Neural cell (in vitro differentiated cells): ENCODE measurements around the gene DNAJC11. TPM values are rescaled to one million over a fixed set of nuclear protein-coding genes. Genes with fewer than 3 reads are reported as not detected.

Experiments
- H2AFZ ChIP-seq: fragments of 200-600, 300-800 bp; sonication (generic), shearing (Covaris generic); 2 replicates; pipeline ENCODE4 v1.6.0; 2014; ENCODE audit warnings: low read depth, mild to moderate bottlenecking, antibody characterized with exemption, low read length, moderate library complexity
- H3F3A ChIP-seq: fragments of 200-600 bp; shearing (Covaris generic); 2 replicates; pipeline ENCODE4 v1.6.1; 2016; ENCODE audit warnings: mild to moderate bottlenecking, moderate library complexity, mixed read lengths, antibody characterized with exemption, low read length; ENCODE audit not compliant: insufficient read depth, poor library complexity, severe bottlenecking
- H3K27ac ChIP-seq: fragments of 200-600, 300-800 bp; sonication (generic), shearing (Covaris generic); 2 replicates; pipeline ENCODE4 v1.5.1; 2014; ENCODE audit warnings: mild to moderate bottlenecking, low read length, moderate library complexity
- H3K27me3 ChIP-seq: fragments of 300-800, 200-600 bp; sonication (generic), shearing (Covaris generic); 2 replicates; pipeline ENCODE4 v1.6.0; 2014; ENCODE audit warnings: mild to moderate bottlenecking, low read depth, low read length, moderate library complexity; ENCODE audit not compliant: insufficient read depth
- H3K36me3 ChIP-seq: fragments of 300-800, 200-600 bp; sonication (generic), shearing (Covaris generic); 2 replicates; pipeline ENCODE4 v1.5.1; 2014; ENCODE audit warnings: mild to moderate bottlenecking, antibody characterized with exemption, low read length, moderate library complexity; ENCODE audit not compliant: insufficient read depth
- H3K4me2 ChIP-seq: fragments of 300-800, 200-600 bp; sonication (generic), shearing (Covaris generic); 2 replicates; pipeline ENCODE4 v1.6.0; 2014; ENCODE audit warnings: mild to moderate bottlenecking, low read length
- H3K4me3 ChIP-seq: fragments of 300-800, 200-600 bp; sonication (generic), shearing (Covaris generic); 2 replicates; pipeline ENCODE4 v1.5.1; 2014; ENCODE audit warnings: mild to moderate bottlenecking, low read length, moderate library complexity
- H3K79me2 ChIP-seq: fragments of 200-600 bp; shearing (Covaris generic); replicated peaks from 2 replicates; pipeline ENCODE4 v1.6.0; 2014; ENCODE audit warnings: mild to moderate bottlenecking, low read length, moderate library complexity; ENCODE audit not compliant: insufficient read depth
- H3K9ac ChIP-seq: fragments of 300-800, 200-600 bp; sonication (generic), shearing (Covaris generic); 2 replicates; pipeline ENCODE4 v1.6.1; 2016; ENCODE audit warnings: mild to moderate bottlenecking, low read length, mixed read lengths
- H3K9me2 ChIP-seq: fragments of 200-600 bp; shearing (Covaris generic); 2 replicates; pipeline ENCODE4 v1.6.1; 2016; ENCODE audit warnings: mild to moderate bottlenecking, low read length, mixed read lengths; ENCODE audit not compliant: insufficient read depth
- H3K9me3 ChIP-seq: fragments of 200-600, 300-800 bp; sonication (generic), shearing (Covaris generic); 2 replicates; pipeline ENCODE4 v1.6.1; 2016; ENCODE audit warnings: mild to moderate bottlenecking, mixed run types, low read length, moderate library complexity, mixed read lengths
- H4K20me1 ChIP-seq: fragments of 200-600 bp; shearing (Covaris generic); 2 replicates; pipeline ENCODE4 v1.6.1; 2016; ENCODE audit warnings: mild to moderate bottlenecking, mixed run types; ENCODE audit not compliant: insufficient read depth
- CTCF ChIP-seq: fragments of 450-650 bp; IDR thresholded peaks from 2 replicates; pipeline ENCODE4 v1.5.1; 2014; ENCODE audit warnings: antibody characterized with exemption, mild to moderate bottlenecking, moderate library complexity; ENCODE audit not compliant: poor library complexity, severe bottlenecking
- EP300 ChIP-seq: fragments of 450-650 bp; conservative IDR thresholded peaks from 2 replicates; pipeline ENCODE4 v1.6.1; 2014; ENCODE audit warnings: antibody characterized with exemption, mild to moderate bottlenecking, moderate library complexity; ENCODE audit not compliant: poor library complexity, severe bottlenecking
- EZH2 ChIP-seq: fragments of 200-600, 300-800 bp; shearing (Covaris generic), sonication (generic); IDR thresholded peaks from 2 replicates; pipeline ENCODE4 v1.6.1; 2014; ENCODE audit warnings: antibody characterized with exemption, low read length, borderline replicate concordance, mild to moderate bottlenecking; ENCODE audit not compliant: insufficient read depth, poor library complexity, severe bottlenecking
- MXI1 ChIP-seq: fragments of 450-650 bp; conservative IDR thresholded peaks from 2 replicates; pipeline ENCODE4 v1.6.1; 2014; ENCODE audit warnings: antibody characterized with exemption, mild to moderate bottlenecking; ENCODE audit not compliant: poor library complexity, severe bottlenecking
- POLR2AphosphoS5 ChIP-seq: IDR thresholded peaks from 2 replicates; pipeline ENCODE4 v1.6.1; 2012
- RAD21 ChIP-seq: fragments of 450-650 bp; conservative IDR thresholded peaks from 2 replicates; pipeline ENCODE4 v1.6.1; 2014; ENCODE audit warnings: antibody characterized with exemption, mild to moderate bottlenecking, moderate library complexity
- REST ChIP-seq: IDR thresholded peaks from 2 replicates; pipeline ENCODE4 v1.6.1; 2012; ENCODE audit warnings: borderline replicate concordance
- SMC3 ChIP-seq: fragments of 450-650 bp; conservative IDR thresholded peaks from 2 replicates; pipeline ENCODE4 v1.6.1; 2014; ENCODE audit warnings: antibody characterized with exemption, mild to moderate bottlenecking, moderate library complexity; ENCODE audit not compliant: poor library complexity
- TAF1 ChIP-seq: IDR thresholded peaks from 2 replicates; pipeline ENCODE4 v1.6.1; 2012; ENCODE audit warnings: low read depth
- polyA plus RNA-seq: library from polyadenylated mRNA; depleted of rRNA; stranded (reverse); fragments of >200 nt; gene quantifications from 2 replicates; pipeline ENCODE4 v1.2.3, GENCODE V29; 2014

The DNAJC11 gene
- polyA plus RNA-seq, 1 donor from 2014 or later = 28.6 TPM

GRCh38 chr1:6614019-6614928 lies 87.3 kb downstream of the DNAJC11 start:
- Histone ChIP-seq H4K20me1 (peaks cover 8% of the 10 kb centered on the region), H3K9me3 (no peaks in the 10 kb centered on the region), H3K27me3 (no peaks in the 10 kb centered on the region), H3K79me2 (peaks cover 19% of the 10 kb centered on the region), H3K4me2 (no peak overlapping the region), H3K4me3 (peak overlapping the region; percentile 75), H2AFZ (no peak overlapping the region), H3K36me3 (no peaks in the 10 kb centered on the region), H3K9ac (peak overlapping the region; percentile 84), H3K9me2 (no peaks in the 10 kb centered on the region), H3K27ac (peak overlapping the region; percentile 56), H3F3A (no peaks in the 10 kb centered on the region)
- TF ChIP-seq POLR2AphosphoS5 (no peak), REST (no peak), RAD21 (no peak), EZH2 (no peak), EP300 (no peak), TAF1 (no peak), MXI1 (no peak), CTCF (no peak), SMC3 (no peak)

- H3K27ac ChIP-seq = peak within 1 kb of the TSS; percentile 58
- H3K27me3 ChIP-seq = no peaks in the 10 kb centered on the region
- peaks cover 8% of the 10 kb centered on the region for H4K20me1 ChIP-seq
- H3K9ac ChIP-seq = peak within 1 kb of the TSS; percentile 84
- peak; percentile 72 for TF ChIP-seq MXI1
- TF ChIP-seq EZH2 = no peak
- peak; percentile 39 for TF ChIP-seq REST
- peak; percentile 33 for TF ChIP-seq TAF1
- peak; percentile 63 for TF ChIP-seq POLR2AphosphoS5
- peak within 1 kb of the TSS; percentile 41 for H2AFZ ChIP-seq
- H3K9me2 ChIP-seq = no peaks in the 10 kb centered on the region
- H3K79me2 ChIP-seq = peaks cover 19% of the 10 kb centered on the region
- H3K4me3 ChIP-seq = peak within 1 kb of the TSS; percentile 75
- H3K4me2 ChIP-seq = peak within 1 kb of the TSS; percentile 83
- no peaks in the 10 kb centered on the region for H3K9me3 ChIP-seq
- no peaks in the 10 kb centered on the region for H3K36me3 ChIP-seq
- no peaks in the 10 kb centered on the region for H3F3A ChIP-seq
These were observed 88.1 kb downstream of the DNAJC11 start, which contains the start of gene PHF13 for GRCh38 chr1:6613361-6614018. TSS of gene PHF13 (plus strand) at chr1:6613731. CDS start at chr1:6614067, 336 bp downstream.
